T-helper 9 cell (primary cell): ENCODE results near the gene PELI2.
"Not testable (repeated sequence)": the region's sequence is repeated elsewhere in the genome, so short reads cannot be mapped to it uniquely, and the experiment has no call there.

Source experiments
- DNase-seq: peaks from one replicate; pipeline ENCODE4 v3.0.0-alpha.2; 2020

The PELI2 gene

GRCh38 chr14:56145181-56145769, 27.1 kb downstream of the PELI2 start:
- DNase-seq, result no peak

DNA sequence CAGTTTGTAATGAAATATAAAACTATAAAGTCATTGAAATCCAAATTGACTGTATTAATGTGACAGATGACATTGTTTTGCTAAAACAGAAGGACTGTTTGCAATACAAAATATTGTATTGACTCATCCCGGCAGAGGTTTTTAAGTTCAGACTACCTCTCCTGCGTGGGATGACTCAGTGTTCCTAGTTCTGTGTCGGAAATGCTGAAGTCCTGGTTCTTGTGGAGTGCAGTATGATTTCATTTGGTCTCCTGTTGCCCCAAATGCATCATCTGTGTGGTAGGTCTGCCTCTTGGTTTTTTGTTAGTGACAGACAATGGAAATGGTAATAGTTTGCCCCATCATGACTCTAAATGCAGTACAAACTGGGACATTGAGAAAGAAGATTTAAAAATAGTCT, 27.8 kb downstream of the PELI2 start:
- no peak for DNase-seq

GRCh38 chr14:56147449-56147848, 29.2 kb downstream of the PELI2 start:
- no peak for DNase-seq

GRCh38 chr14:56147986-56148901, 30.0 kb downstream of the PELI2 start:
- no peak for DNase-seq

GRCh38 chr14:56149151-56149550, 30.9 kb downstream of the PELI2 start:
- DNase-seq, result no peak

DNA sequence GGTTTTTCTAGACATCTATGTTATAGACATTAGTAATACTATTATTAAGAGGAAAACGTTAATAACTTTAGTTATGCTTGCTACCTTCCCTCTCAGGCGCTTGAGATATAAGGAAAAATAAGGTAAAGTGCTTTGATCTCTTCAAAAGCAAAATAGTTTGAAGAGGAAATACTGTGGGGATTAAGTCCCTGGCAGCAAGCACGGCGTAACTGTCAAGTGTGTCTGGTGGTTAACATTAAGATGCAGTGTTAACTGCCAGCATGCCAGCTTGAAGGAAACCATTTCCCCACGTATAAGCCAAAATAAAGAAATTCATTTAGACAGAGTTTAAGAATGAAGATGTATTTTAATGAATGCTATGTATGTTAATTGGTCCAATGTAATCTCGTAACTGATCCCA, 31.8 kb downstream of the PELI2 start:
- no peak for DNase-seq

GRCh38 chr14:56150645-56151345, 32.6 kb downstream of the PELI2 start:
- no peak for DNase-seq

DNA sequence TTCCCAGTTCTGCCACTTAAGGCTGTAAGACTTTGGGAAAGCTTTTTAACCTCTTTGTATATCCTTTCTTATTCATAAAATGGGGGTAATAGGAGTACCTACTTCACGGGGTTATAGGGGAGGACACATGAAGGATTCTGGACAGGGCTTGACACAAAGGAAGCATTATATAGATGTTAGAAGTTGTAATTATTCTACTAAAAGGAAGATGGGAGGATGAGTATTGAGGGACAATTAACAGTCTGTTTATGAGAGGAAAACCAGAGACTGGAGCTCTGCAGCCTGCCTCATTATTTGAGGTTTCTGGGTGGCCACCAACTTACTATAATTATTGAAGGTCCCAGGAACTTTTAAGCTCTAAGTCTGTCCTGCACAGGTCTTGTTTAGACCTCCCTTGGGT, 34.0 kb downstream of the PELI2 start:
- no peak for DNase-seq

DNA sequence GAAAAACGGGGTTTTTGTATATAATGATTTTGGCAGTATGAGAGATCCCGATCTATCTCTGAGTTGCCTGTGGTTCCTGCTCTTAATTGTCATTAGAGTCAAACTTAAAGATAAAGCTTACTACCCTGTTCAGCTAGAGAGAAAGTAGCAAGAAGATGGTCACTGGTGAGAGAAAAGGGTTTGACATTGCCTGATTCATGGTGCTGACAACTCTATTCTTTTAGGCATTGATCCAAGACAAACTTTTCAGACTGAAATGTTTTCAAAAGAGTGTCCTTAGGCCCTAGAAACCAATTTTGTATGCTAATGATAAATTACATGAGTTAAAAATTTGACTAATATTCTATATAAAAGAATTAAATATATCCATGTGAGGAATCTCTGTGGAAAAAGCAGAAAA, 35.1 kb downstream of the PELI2 start:
- DNase-seq, result no peak

DNA sequence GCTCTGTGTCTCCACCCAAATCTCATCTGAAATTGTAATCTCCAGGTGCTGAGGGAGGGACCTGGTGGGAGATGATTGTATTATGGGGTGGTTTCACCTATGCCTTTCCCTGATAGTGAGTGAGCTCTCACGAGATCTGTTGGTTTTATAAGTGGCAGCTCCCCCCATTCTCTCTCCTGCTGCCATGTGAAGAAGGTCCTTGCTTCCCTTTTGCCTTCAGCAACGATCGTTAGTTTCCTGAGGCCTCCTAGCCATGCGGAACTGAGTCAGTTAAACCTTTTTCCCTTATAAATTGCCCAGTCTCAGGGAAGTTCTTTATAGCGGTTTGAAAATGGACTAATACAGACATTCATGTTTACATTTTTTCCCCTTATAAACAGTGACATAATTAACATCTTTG, 36.1 kb downstream of the PELI2 start:
- no peak for DNase-seq

GRCh38 chr14:56156096-56156495, 37.9 kb downstream of the PELI2 start:
- no peak for DNase-seq

DNA sequence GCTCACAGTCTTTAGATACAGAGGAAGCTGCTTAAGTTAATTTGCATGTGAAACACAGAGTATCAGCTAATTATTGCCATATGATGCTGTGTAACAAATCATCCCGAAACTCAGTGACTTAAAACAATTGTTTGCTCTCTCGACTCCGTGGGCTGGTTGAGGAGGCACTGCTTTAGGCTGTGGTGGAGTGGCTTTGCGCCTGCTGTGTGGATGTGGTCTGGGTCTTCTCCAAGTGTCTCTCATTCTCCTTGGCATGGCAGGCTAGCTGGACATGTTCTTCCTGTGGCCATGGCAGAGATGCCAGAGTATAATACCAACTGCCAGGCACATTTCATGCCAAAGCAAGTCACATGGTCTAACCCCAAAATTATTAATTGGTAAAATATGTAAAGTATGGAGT, 40.9 kb downstream of the PELI2 start:
- no peak for DNase-seq

GRCh38 chr14:56160088-56160487, 41.9 kb downstream of the PELI2 start:
- no peak for DNase-seq

DNA sequence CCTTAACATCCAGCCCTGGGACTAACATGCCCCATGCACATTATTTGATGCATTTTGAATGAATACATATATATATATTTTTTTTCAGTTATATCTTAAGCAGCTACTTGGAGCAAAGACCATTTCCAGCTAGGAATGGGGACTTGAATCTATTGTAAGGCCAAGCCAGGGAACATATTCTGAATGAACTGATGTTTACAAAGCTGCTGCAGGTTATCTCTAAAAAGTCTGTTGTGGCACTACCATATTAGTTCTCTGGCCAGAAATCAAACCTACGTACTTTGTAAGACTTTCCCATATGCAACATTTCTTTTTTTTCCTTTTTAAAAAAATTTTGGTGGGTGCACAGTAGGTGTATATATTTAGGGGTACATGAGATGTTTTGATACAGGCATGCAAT, 43.4 kb downstream of the PELI2 start:
- DNase-seq, result no peak

- no peak for DNase-seq
These were observed 44.3 kb downstream of the PELI2 start for GRCh38 chr14:56162476-56162875.

GRCh38 chr14:56166579-56166978, 48.4 kb downstream of the PELI2 start:
- DNase-seq, result not testable (repeated sequence)

GRCh38 chr14:56168007-56168616, 49.9 kb downstream of the PELI2 start:
- no peak for DNase-seq

- DNase-seq, result no peak
These were observed 51.8 kb downstream of the PELI2 start for GRCh38 chr14:56170028-56170427.

GRCh38 chr14:56170877-56171422, 52.7 kb downstream of the PELI2 start:
- DNase-seq, result no peak

GRCh38 chr14:56172074-56172473, 53.9 kb downstream of the PELI2 start:
- no peak for DNase-seq

- no peak for DNase-seq
These were observed 54.4 kb downstream of the PELI2 start for GRCh38 chr14:56172571-56172971.

GRCh38 chr14:56173365-56173922, 55.2 kb downstream of the PELI2 start:
- no peak for DNase-seq

- DNase-seq, result no peak
These were observed 57.6 kb downstream of the PELI2 start for GRCh38 chr14:56175773-56176172.
